ENCODE results near the gene CCDC14.
"Not testable (repeated sequence)": the region's sequence is repeated elsewhere in the genome, so short reads cannot be mapped to it uniquely, and the experiment has no call there.

CCDC14 gene

GRCh38 chr3:123919353-123919752, 41.7 kb downstream of the CCDC14 start:
- no peak overlapping the region for H3K4me3 ChIP-seq (replicated peaks; ENCODE audit: low read depth, low read length)
- DNase-seq (ENCODE audit: extremely low read depth, low read depth): no peak
- TF ChIP-seq CTCF (IDR thresholded peaks at IDR 0.05; ENCODE audit: low read depth, low read length, missing control alignments): no peak

GRCh38 chr3:123914829-123915228, 46.2 kb downstream of the CCDC14 start:
- no peak for TF ChIP-seq CTCF (IDR thresholded peaks at IDR 0.05; ENCODE audit: low read depth, low read length, missing control alignments)
- no peak for DNase-seq (ENCODE audit: extremely low read depth, low read depth)

GRCh38 chr3:123909785-123910184, 51.2 kb downstream of the CCDC14 start:
- TF ChIP-seq CTCF (IDR thresholded peaks at IDR 0.05; ENCODE audit: low read depth, low read length, missing control alignments): no peak
- H3K4me3 ChIP-seq (replicated peaks; ENCODE audit: low read depth, low read length): no peak overlapping the region
- DNase-seq (ENCODE audit: extremely low read depth, low read depth): no peak

More at GRCh38 chr3:123914829-123915228, 46.2 kb downstream of the CCDC14 start:
- no peak overlapping the region for H3K4me3 ChIP-seq (replicated peaks; ENCODE audit: low read depth, low read length)

- no peak for TF ChIP-seq CTCF (IDR thresholded peaks at IDR 0.05; ENCODE audit: low read depth, low read length, missing control alignments)
- H3K4me3 ChIP-seq (replicated peaks; ENCODE audit: low read depth, low read length): no peak overlapping the region
- no peak for DNase-seq (ENCODE audit: extremely low read depth, low read depth)
Measured at GRCh38 chr3:123907720-123908119, 53.3 kb downstream of the CCDC14 start.

GRCh38 chr3:123899300-123899865, 61.6 kb downstream of the CCDC14 start:
- DNase-seq (ENCODE audit: extremely low read depth, low read depth): no peak
- no peak overlapping the region for H3K4me3 ChIP-seq (replicated peaks; ENCODE audit: low read depth, low read length)
- no peak for TF ChIP-seq CTCF (IDR thresholded peaks at IDR 0.05; ENCODE audit: low read depth, low read length, missing control alignments)

GRCh38 chr3:123893012-123893411, 68.0 kb downstream of the CCDC14 start:
- H3K4me3 ChIP-seq (replicated peaks; ENCODE audit: low read depth, low read length): no peak overlapping the region
- no peak for DNase-seq (ENCODE audit: extremely low read depth, low read depth)
- TF ChIP-seq CTCF (IDR thresholded peaks at IDR 0.05; ENCODE audit: low read depth, low read length, missing control alignments): no peak

GRCh38 chr3:123892195-123892594, 68.8 kb downstream of the CCDC14 start:
- no peak overlapping the region for H3K4me3 ChIP-seq (replicated peaks; ENCODE audit: low read depth, low read length)
- DNase-seq (ENCODE audit: extremely low read depth, low read depth): no peak
- no peak for TF ChIP-seq CTCF (IDR thresholded peaks at IDR 0.05; ENCODE audit: low read depth, low read length, missing control alignments)

GRCh38 chr3:123890991-123891390, 70.0 kb downstream of the CCDC14 start:
- not testable (repeated sequence) for DNase-seq (ENCODE audit: extremely low read depth, low read depth); H3K4me3 ChIP-seq (replicated peaks; ENCODE audit: low read depth, low read length)

- DNase-seq (ENCODE audit: extremely low read depth, low read depth); H3K4me3 ChIP-seq (replicated peaks; ENCODE audit: low read depth, low read length): not testable (repeated sequence)
Measured at GRCh38 chr3:123890162-123890561, 70.9 kb downstream of the CCDC14 start.

All from HFF-Myc (cell line).